GM19397 (cell line): ENCODE results near the gene SEC23A.
A peak's percentile ranks its signal among the peaks of the same experiment; 100 is the strongest.

Source experiments
- ATAC-seq: cut with Tn5 transposase; IDR thresholded peaks from one replicate; pipeline ENCODE4 v1.9.1; 2021; ENCODE audit warnings: mild to moderate bottlenecking, moderate library complexity; ENCODE audit not compliant: unreplicated experiment

Gene SEC23A

GRCh38 chr14:38992067-38992844 is 110.8 kb downstream of the SEC23A start:
- no peak for ATAC-seq

- ATAC-seq, result no peak
These were observed 111.7 kb downstream of the SEC23A start for GRCh38 chr14:38991299-38991698.

- peak; percentile 88 for ATAC-seq
These were observed 113.0 kb downstream of the SEC23A start for GRCh38 chr14:38989922-38990546.

DNA sequence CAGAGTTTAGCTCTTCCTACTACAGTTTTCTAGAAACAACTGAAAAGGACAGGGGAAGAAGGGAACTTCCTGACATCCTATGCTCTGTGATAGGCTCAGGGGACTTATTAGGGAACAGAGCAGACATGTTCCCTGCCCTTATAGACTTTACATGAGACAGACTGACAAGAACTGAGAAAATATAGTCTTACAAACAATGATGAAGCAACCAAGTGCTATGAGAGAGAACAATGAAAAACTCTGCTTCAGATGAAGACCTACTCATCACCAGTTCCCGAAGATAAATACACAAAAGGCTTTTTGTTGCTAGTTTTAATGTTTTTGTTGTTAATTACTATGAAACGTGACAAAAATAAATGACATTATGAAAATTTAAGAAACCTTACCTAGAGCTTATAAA is 115.3 kb downstream of the SEC23A start:
- no peak for ATAC-seq

- no peak for ATAC-seq
These were observed 120.2 kb downstream of the SEC23A start for GRCh38 chr14:38982837-38983236.

DNA sequence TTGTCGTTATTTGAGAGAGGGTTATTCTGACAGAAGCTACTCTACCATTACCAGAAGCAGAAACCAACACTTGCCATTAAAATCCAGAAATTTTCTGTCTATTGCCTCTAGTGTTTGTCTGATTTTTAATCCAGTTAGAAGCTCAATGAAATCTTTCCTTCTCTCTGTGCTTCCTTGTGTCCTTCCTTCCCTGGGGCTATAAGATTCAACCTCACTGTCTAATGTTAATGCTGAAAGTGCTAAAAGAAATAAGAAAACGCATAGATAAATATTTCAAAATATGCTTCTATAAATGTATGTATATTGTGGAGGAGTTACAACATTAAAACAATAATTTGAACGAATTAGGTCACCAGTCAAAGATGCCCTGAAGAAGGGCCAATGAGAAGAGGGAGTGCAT is 120.8 kb downstream of the SEC23A start:
- no peak for ATAC-seq
